Measurements from ENCODE around the gene NSD2.
"Not testable (repeated sequence)": the region's sequence is repeated elsewhere in the genome, so short reads cannot be mapped to it uniquely, and the experiment has no call there.

NSD2 gene

GRCh38 chr4:1901127-1901526 lies 29.9 kb downstream of the NSD2 start:
- no peak for DNase-seq

DNA sequence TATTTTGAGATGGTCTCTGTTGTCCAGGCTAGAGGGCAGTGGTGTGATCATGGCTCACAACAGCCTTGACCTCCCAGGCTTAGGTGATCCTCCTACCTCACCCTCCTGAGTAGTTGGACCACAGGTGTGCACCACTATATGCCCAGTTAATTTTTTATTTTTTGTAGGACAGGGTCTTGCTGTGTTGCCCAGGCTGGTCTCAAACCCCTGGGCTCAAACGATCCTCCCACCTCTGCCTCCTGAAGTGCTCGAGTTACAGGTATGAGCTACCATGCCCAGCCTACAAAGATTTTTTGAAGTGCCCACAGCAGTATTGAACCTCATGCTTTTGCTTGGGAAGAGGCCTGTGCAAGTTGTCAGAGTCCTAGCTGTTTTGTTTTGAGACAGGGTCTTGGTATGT lies 31.1 kb downstream of the NSD2 start:
- no peak for DNase-seq

- no peak for DNase-seq
These were observed 31.8 kb downstream of the NSD2 start for GRCh38 chr4:1903035-1903434.

GRCh38 chr4:1904042-1904441 lies 32.8 kb downstream of the NSD2 start:
- DNase-seq, result no peak

- DNase-seq, result no peak
These were observed 36.8 kb downstream of the NSD2 start for GRCh38 chr4:1907848-1908525.

DNA sequence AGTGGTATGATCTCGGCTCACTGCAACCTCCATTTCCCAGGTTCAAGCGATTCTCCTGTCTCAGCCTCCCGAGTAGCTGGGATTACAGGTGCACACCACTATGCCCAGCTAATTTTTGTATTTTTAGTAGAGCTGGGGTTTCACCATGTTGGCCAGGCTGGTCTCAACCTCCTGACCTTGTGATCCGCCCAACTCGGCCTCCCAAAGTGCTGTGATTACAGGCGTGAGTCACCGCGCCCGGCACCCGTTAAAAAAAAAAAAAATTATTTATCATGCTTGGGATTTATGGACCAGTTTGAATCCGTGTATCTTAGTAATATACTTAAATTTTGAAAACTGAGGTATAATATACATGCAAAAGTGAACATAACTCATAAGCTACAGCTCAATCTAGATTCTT lies 38.5 kb downstream of the NSD2 start:
- not testable (repeated sequence) for DNase-seq

DNA sequence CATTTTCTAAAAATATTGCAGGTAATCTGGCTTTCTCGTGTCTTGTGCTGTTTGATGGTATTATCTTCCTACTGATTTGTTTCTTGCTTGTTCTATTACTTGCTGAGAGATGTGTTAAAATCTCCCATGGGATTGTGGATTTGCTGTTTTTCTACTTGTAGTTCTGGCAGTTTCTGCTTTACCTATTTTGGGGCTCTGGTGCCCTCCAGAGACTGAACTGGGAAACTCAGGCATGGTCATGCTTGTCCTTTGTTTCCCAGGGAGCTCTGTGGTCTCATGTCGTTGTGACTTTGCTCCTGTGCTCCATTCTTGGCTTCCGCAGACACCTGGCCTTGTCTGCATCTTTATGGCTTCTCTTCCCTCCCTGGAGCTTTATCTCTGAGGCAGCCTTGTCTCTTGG lies 39.5 kb downstream of the NSD2 start:
- DNase-seq, result no peak

- not testable (repeated sequence) for DNase-seq
These were observed 40.1 kb downstream of the NSD2 start for GRCh38 chr4:1911316-1911715.

DNA sequence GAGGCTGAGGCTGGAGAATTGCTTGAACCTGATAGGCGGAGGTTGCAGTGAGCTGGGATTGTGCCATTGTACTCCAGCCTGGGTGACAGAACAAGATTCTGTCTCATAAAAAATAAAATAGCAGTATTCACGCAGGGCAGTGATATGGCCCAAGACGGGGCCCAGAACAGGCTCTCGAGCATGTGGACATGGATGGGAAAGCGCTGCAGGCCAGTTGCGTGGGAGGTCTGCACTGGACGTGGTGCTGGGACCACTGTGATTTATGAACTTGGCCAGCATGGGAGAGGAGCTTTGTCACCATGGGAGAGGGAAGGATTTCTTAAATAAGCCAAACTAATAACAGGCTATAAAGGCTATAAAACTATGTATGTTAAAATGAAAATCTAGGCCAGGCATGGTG lies 51.6 kb downstream of the NSD2 start:
- no peak for DNase-seq

DNA sequence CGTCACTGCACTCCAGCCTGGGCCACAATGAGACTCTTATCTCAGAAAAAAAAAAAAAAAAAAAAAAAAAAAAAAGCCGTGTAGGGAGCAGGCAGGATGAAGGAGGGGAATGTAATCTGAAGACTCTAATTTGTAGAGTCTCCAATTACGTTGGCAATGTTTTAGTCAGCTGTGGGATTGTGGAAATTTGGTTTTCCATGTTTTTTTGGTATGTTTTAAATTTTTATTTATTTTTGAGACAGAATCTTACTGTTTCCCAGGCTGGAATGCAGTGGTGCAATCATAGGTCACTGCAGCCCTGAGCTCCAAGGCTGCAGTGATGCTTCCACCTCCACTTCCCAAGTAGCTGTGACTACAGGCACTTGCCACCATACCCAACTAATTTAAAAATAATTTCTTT lies 56.5 kb downstream of the NSD2 start:
- no peak for DNase-seq

- no peak for DNase-seq
These were observed 57.4 kb downstream of the NSD2 start for GRCh38 chr4:1928356-1929239.

GRCh38 chr4:1932736-1933135 lies 61.5 kb downstream of the NSD2 start:
- DNase-seq, result no peak

- DNase-seq, result no peak
These were observed 62.5 kb downstream of the NSD2 start for GRCh38 chr4:1933700-1934099.

DNA sequence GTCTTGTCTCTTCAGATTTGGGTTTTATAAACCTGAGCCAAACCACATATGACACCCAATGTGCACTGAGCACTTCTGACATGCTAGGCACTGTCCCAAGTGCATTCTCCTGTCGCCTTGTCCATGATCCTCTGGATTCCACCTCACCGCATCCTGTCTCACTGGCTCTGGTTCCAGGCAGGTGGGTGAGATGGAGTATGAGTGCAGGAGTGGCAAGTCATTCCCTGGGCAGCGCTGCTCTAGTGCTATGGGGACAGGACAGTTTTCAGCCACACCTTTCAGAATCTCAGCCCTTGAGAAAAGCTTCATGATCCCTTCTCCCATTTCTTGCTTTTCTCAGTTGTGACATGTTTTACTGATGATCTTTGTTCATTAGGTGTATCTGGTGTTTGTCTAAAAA lies 66.4 kb downstream of the NSD2 start:
- no peak for DNase-seq

- DNase-seq, result no peak
These were observed 66.8 kb downstream of the NSD2 start for GRCh38 chr4:1938027-1938426.

DNA sequence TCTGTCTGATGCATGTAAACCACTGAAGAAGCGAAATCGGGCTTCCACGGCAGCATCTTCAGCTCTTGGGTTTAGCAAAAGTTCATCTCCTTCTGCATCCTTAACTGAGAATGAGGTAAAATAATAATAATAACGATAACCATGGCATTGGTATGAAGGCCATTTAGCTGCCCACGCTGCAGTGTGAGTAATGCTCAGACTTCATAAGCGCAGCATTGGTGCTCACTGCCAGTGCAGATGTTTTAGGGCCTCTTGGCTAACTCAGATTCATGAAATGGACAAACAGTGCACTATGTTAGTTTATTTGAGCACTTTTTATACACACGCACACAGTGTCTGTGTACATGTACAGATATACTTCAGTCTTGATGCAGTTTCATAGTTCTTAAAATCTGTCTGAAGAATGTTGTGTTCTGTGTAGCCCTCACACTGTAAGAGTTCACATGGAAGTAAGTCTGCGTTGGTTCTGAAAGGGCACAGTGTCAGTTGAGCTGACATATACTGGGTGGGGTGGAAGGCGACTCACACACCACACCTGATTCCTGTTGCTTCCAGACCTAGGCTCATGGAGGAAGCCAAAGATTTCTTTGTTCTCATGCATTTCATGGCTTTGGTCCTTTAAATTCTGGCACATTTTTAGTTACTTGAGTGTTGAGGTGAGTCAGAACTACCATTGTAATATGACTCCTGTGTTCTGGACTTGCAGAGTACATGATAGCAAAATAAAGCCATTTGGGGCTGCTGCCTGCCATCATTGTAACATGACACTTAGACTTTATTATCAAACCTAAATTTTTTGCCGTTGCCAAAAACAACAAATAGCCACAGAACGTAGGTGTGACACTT lies 68.7 kb downstream of the NSD2 start:
- DNase-seq, result no peak

DNA sequence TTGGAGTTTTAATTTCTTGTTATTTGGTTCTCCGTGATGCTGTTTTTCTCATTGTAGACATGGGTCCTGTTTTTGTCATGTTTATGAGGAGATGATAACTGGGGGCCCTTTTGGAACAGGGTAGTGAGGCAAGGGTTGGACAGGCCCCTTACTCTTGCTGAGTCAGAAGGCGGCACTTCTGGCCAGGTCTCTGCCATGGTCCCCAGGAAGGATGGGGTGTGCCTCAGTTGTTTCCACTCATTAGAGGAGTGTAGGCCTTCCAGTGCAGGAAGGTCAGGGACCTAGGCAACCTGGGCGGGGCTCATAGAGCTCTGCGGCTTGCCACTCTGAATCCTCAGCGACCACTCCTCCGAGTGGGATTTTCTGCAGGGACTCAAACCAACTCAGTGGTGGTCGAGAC lies 69.4 kb downstream of the NSD2 start:
- DNase-seq, result no peak

GRCh38 chr4:1943928-1944327 lies 72.7 kb downstream of the NSD2 start:
- no peak for DNase-seq

DNA sequence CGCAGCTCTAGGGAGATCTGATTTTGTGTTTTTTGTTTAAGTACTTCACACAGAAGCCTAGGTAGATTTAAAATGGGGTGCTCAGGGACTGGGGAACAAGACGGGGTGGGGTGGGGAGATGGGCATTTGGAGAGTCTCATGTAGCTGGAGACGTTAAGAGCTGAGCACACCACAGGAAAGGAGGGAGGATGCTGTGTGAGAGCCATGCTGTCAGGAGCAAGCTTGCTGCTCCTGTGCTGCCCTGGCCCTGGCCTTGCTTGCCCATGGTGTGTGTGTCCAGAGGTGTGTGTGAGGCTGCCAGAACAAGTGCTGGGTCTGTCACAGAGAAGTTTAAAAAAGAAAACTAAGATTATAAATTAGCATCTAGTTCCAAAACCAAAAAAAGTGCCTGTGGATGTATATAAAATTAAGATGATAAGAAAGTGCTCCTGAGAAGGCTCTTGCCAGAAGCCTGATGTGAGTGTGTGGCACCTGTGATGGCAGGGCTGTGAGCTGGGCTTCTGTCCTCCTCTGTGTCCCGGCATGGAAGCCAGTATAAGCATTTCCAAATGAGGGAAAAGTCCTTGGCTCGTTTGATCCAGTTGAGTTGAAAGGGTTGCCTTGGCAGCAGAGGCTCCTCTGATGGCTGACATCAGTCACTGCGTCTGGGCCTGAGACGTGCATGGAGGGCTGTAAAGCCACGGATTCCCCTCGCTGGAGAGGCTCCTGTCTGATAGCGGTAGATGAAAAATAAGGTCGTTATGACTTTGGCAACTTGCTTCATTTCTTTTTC lies 74.1 kb downstream of the NSD2 start:
- DNase-seq, result no peak

DNA sequence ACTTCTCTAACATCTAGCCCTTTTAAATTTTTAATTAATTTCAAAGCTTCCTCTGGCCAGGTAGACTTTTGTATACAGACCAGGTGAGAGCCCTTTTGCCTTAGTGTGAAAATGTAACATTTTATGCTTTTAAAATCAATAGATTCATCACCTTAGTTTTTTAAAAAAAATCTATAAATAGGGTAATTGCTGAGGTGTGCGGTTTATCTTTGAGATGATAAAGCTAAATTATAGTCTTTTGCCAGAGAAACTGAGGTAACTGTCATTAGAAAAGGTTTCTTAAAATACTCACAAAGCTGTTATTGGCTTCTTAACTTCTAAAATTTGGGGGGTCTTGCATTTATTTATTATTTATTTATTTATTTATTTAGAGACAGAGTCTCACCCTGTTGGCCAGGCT lies 74.7 kb downstream of the NSD2 start:
- DNase-seq, result no peak

DNA sequence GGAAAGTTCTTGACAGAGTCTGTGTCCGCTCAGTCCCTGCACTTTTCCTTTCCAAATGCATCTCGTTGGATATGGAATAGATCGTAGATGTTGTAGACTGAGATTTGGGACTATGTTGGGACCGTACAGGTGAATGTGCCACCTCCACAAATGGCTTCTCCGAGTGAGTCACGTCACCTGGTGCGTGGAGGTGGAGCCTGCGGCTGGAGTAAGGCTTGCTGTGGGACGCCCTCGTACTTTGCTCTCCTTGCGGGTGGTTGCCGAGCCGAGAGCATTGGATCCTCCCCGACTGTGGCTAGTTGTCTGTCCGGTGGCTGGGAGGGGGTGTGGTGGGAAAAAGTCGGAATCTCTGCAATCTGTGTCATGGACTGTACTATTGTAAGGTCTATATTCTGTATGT lies 77.0 kb downstream of the NSD2 start:
- DNase-seq, result no peak

- no peak for DNase-seq
These were observed 77.8 kb downstream of the NSD2 start for GRCh38 chr4:1948892-1949436.

GRCh38 chr4:1950369-1950768 lies 79.2 kb downstream of the NSD2 start:
- DNase-seq, result no peak

All from NCI-H1417 treated with DMSO at 0.1 percent for 48 hours (cell line).